Measurements from ENCODE around the gene HS6ST3.

- TF ChIP-seq CTCF (IDR thresholded peaks at IDR 0.05; ENCODE audit: low read depth, low read length) (no peak), EZH2phosphoT487 (IDR thresholded peaks at IDR 0.05; ENCODE audit: low read depth) (no peak)
Measured at GRCh38 chr13:96746886-96747285, 657.0 kb downstream of the HS6ST3 start.

Measured in OCI-LY3 (cell line).